NCI-H82 treated with DMSO at 0.1 percent for 48 hours (cell line): ENCODE results near the gene REEP3.
"Not testable (repeated sequence)": the region's sequence is repeated elsewhere in the genome, so short reads cannot be mapped to it uniquely, and the experiment has no call there.

Source experiments
- DNase-seq: peaks from one replicate; lab custom pipeline; 2025; ENCODE audit not compliant: unreplicated experiment; lab: John Stamatoyannopoulos, UW

REEP3 gene

GRCh38 chr10:63547628-63548360 lies 26.6 kb downstream of the REEP3 start:
- DNase-seq = no peak

- no peak for DNase-seq
These were observed 27.7 kb downstream of the REEP3 start for GRCh38 chr10:63548860-63549259.

- no peak for DNase-seq
These were observed 28.6 kb downstream of the REEP3 start for GRCh38 chr10:63549810-63550209.

- DNase-seq = no peak
These were observed 31.8 kb downstream of the REEP3 start for GRCh38 chr10:63553031-63553430.

GRCh38 chr10:63553473-63553872 lies 32.3 kb downstream of the REEP3 start:
- DNase-seq = no peak

- DNase-seq = no peak
These were observed 33.5 kb downstream of the REEP3 start for GRCh38 chr10:63554657-63555056.

- DNase-seq = no peak
These were observed 34.1 kb downstream of the REEP3 start for GRCh38 chr10:63555330-63555729.

GRCh38 chr10:63558132-63558784 lies 37.1 kb downstream of the REEP3 start:
- no peak for DNase-seq

- DNase-seq = no peak
These were observed 40.1 kb downstream of the REEP3 start for GRCh38 chr10:63561341-63561740.

- no peak for DNase-seq
These were observed 41.2 kb downstream of the REEP3 start for GRCh38 chr10:63562391-63562790.

GRCh38 chr10:63562857-63563256 lies 41.7 kb downstream of the REEP3 start:
- peak; percentile 81 for DNase-seq

GRCh38 chr10:63563623-63564022 lies 42.4 kb downstream of the REEP3 start:
- DNase-seq = no peak

- DNase-seq = not testable (repeated sequence)
These were observed 43.5 kb downstream of the REEP3 start for GRCh38 chr10:63564731-63565130.

- DNase-seq = no peak
These were observed 52.0 kb downstream of the REEP3 start for GRCh38 chr10:63573068-63573697.

GRCh38 chr10:63574011-63574410 lies 52.8 kb downstream of the REEP3 start:
- DNase-seq = no peak

- DNase-seq = no peak
These were observed 55.3 kb downstream of the REEP3 start for GRCh38 chr10:63576501-63576900.

- DNase-seq = no peak
These were observed 57.3 kb downstream of the REEP3 start for GRCh38 chr10:63578501-63578900.

- no peak for DNase-seq
These were observed 58.3 kb downstream of the REEP3 start for GRCh38 chr10:63579371-63580014.

GRCh38 chr10:63582690-63583089 lies 61.5 kb downstream of the REEP3 start:
- no peak for DNase-seq

GRCh38 chr10:63583397-63583796 lies 62.2 kb downstream of the REEP3 start:
- no peak for DNase-seq

- DNase-seq = no peak
These were observed 62.9 kb downstream of the REEP3 start for GRCh38 chr10:63583909-63584724.
